ENCODE results near the gene DCLK2.

DNA sequence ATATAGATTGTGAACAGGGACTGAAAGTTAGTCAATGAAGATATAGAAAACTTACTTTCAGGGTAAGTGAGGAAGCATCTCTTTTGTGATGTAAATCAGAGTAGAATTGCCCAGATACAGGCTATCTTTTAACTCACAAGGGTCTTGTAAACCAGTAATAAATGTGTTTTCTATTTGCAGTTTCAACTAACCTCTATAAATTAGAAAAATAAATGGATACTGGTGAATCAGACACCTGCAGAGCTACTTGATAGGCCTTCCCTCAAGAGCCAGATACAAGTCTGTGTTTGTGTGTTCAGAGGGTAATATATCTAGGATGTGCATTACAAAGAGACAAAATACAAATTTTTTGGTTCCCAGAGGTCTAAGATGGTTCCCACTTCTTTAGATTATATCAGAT lies 82.9 kb downstream of the DCLK2 start:
- TF ChIP-seq EZH2 (IDR thresholded peaks at IDR 0.05; ENCODE audit: low read depth, low read length, severe bottlenecking) (no peak), CTCF (IDR thresholded peaks at IDR 0.05; ENCODE audit: control extremely low read depth in 1 of 3, insufficient read depth in 1 of 3, low read depth in 1 of 3, low read length in 3 of 3) (no peak), POLR2A (IDR thresholded peaks at IDR 0.05; ENCODE audit: control extremely low read depth in 1 of 2, low read depth in 2 of 2, low read length in 2 of 2) (no peak), BRCA1 (IDR thresholded peaks at IDR 0.05; ENCODE audit: low read depth, low read length) (no peak), CEBPB (IDR thresholded peaks at IDR 0.05; ENCODE audit: low read depth, low read length) (no peak), CBX5 (IDR thresholded peaks at IDR 0.05; ENCODE audit: low read depth, low read length) (no peak)
